G401.6 (cell line): ENCODE data around the gene UCK2.
A peak's percentile ranks its signal among the peaks of the same experiment; 100 is the strongest.
"Not testable (repeated sequence)": the region's sequence is repeated elsewhere in the genome, so short reads cannot be mapped to it uniquely, and the experiment has no call there.

Experiments
- FAIRE-seq: peaks from 2 replicates; lab custom pipeline; 2012; peaks lifted over from hg19 to GRCh38; lab: Jason Lieb, UNC

The UCK2 gene

GRCh38 chr1:165827268-165828102, at the start of gene UCK2:
Gene UCK2 (plus strand): TSS chr1:165827614. CDS start chr1:165827834, 220 bp downstream.
- FAIRE-seq: no peak

- FAIRE-seq: not testable (repeated sequence)
Observed at GRCh38 chr1:165778197-165778596, 49.2 kb upstream of the UCK2 start.

GRCh38 chr1:165783519-165783918, 43.9 kb upstream of the UCK2 start:
- FAIRE-seq: not testable (repeated sequence)

GRCh38 chr1:165787741-165788140, 39.7 kb upstream of the UCK2 start:
- FAIRE-seq: no peak

- FAIRE-seq: no peak
Observed at GRCh38 chr1:165793951-165794350, 33.5 kb upstream of the UCK2 start.

- FAIRE-seq: no peak
Observed at GRCh38 chr1:165795894-165796293, 31.5 kb upstream of the UCK2 start.

- no peak for FAIRE-seq
Observed at GRCh38 chr1:165799387-165799786, 28.0 kb upstream of the UCK2 start.

- not testable (repeated sequence) for FAIRE-seq
Observed at GRCh38 chr1:165804513-165804912, 22.9 kb upstream of the UCK2 start.

- FAIRE-seq: peak; percentile 30
Observed at GRCh38 chr1:165807613-165808012, 19.8 kb upstream of the UCK2 start.

- FAIRE-seq: no peak
Observed at GRCh38 chr1:165815725-165816124, 11.7 kb upstream of the UCK2 start.

- no peak for FAIRE-seq
Observed at GRCh38 chr1:165816157-165816556, 11.3 kb upstream of the UCK2 start.

- no peak for FAIRE-seq
Observed at GRCh38 chr1:165816826-165817497, 10.5 kb upstream of the UCK2 start.

- FAIRE-seq: no peak
Observed at GRCh38 chr1:165823552-165824268, 3.7 kb upstream of the UCK2 start.

- no peak for FAIRE-seq
Observed at GRCh38 chr1:165824269-165824643, 3.2 kb upstream of the UCK2 start.

- FAIRE-seq: no peak
Observed at GRCh38 chr1:165826565-165827267, 698 bp upstream of the UCK2 start.

- FAIRE-seq: no peak
Observed at GRCh38 chr1:165828103-165828668, 772 bp downstream of the UCK2 start.

- FAIRE-seq: peak; percentile 53
Observed at GRCh38 chr1:165828669-165829329, 1.4 kb downstream of the UCK2 start.

- no peak for FAIRE-seq
Observed at GRCh38 chr1:165829888-165830287, 2.5 kb downstream of the UCK2 start.

GRCh38 chr1:165831146-165831545, 3.7 kb downstream of the UCK2 start:
- no peak for FAIRE-seq

- FAIRE-seq: no peak
Observed at GRCh38 chr1:165832902-165833301, 5.5 kb downstream of the UCK2 start.

- FAIRE-seq: no peak
Observed at GRCh38 chr1:165833358-165833757, 5.9 kb downstream of the UCK2 start.
